HG02759 (cell line): Measurements from ENCODE around the gene REEP5.

Experiments
- ATAC-seq: cut with Tn5 transposase; IDR thresholded peaks from one replicate; pipeline ENCODE4 v1.9.1; 2021; ENCODE audit warnings: mild to moderate bottlenecking, moderate library complexity; ENCODE audit not compliant: unreplicated experiment

REEP5 gene

DNA sequence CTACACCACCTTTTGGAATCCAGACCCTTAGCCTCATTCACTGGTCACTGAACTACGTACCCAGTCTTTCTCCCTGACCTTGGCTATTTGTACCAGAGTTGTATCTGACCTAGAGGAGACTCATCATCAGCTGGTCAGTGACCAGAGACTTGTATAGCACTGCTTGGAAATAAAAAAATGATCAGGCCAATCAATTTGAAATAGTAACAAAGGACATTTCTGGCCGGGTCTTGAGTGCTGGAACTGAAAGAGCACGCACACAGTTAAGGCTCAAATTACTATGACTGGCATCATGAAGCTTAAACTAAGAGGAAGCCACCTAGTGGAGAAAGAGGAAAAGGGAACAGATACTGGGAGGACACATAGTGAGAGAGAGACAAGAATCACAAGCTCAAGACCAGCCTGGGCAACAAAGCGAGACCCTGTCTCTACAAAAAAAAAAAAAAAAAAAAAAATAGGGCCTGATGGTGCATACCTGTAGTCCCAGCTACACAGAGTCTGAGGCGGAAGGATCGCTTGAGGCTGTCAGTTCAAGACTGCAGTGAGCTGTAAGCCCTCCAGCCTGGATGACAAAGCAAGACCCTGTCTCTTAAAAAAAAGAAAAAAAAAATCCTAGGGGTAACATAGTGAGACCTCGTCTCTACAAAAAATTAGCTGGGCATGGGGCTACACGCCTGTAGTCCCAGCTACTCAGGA, 73.8 kb downstream of the REEP5 start:
- ATAC-seq, result peak; percentile 98

DNA sequence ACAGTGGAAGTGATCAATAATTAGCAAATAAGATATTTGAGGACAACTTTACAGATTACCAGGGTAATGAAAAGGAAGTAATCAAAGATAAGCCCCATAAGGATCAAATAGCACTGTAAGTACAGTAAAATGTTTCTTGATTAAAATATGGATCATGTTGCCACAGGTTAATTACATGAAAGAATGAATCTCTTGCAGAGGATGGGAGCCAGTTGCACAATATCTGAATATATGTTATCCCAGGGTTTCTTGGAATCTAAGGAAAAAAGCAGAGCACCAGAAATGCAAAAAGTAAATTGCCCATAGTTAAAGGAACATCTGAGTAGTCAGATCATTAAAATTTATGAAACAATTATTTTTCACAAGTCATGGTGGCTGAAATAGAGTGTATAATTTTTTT, 74.7 kb downstream of the REEP5 start:
- no peak for ATAC-seq

DNA sequence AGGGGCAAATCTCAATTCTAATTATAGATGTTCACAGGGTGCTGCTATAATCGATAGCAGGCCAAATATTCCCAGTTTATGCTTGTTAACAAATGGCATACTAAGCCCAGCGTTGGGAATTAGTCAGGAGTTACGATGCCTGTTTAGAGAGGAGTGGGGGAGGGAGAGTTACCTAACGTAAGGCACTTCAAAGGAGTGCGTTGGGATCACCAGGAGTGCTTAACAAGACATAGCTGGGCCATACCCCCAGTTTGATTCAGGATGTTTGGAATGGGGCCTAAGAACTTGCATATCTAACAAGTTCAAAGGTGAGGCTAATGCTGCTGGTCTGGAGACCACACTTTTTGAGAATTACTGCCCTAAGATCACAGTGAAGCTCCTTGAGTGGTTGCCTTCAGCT, 75.5 kb downstream of the REEP5 start:
- no peak for ATAC-seq

DNA sequence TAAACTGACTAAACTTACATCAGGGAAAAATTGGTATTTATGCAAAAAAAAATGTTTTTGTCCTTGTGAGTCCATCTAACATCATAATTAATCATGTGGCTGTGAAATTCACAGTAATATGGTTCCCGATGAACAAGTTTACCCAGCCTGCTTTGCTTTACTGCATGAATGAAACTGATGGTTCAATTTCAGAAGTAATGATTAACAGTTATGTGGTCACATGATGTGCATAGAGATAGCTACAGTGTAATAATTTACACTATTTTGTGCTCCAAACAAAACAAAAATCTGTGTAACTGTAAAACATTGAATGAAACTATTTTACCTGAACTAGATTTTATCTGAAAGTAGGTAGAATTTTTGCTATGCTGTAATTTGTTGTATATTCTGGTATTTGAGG, 77.5 kb downstream of the REEP5 start:
- no peak for ATAC-seq

DNA sequence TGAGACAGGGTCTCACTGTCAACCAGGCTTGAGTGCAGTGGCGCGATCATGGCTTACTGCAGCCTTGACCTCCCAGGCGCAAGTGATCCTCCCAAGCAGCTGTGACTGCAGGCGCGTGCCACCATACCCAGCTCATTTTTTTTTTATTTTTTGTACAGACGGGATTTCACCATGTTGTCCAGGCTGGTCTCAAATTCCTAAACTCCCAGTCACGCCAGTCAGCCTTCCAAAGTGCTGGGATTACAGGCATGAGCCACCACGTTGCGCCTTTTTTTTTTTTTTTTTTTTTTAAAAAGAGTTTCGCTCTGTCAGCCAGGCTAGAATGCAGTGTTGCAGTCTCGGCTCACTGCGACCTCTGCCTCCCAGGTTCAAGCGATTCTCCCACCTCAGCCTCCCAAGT, 88.1 kb downstream of the REEP5 start:
- ATAC-seq, result no peak

DNA sequence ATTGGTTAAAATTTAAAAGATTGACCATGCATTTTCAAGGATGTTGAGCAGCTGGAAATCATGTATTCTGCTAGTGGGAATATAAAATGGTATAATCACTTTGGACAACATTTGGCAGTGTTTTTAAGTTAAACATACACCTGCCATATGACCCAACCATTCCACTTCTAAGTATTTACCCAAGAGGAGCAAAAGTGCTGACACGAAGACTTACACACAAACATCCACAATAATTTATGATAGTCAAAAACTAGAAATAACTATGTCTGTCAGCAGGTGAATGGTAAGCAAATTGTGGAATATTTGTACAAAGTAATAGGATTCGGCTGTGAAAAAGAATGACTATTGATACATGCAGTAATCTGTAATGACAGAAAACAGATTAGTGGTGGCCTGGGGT, 91.6 kb downstream of the REEP5 start:
- ATAC-seq, result no peak
